H1 (cell line): ENCODE data around the gene DYRK1A. TPM values are rescaled to one million over a fixed set of nuclear protein-coding genes. Genes with fewer than 3 reads are reported as not detected.

Experiments used
- BACH1 ChIP-seq: IDR thresholded peaks from 2 replicates; pipeline ENCODE4 v1.6.1; 2012; ENCODE audit warnings: low read length, improper control_type of control experiment
- EP300 ChIP-seq, 2 experiments: IDR thresholded peaks; 1 replicate in 1 of 2; 2 replicates in 1 of 2; pipeline ENCODE4 v1.6.1; 2011 to 2012; ENCODE audit warnings: low read depth in 2 of 2, low read length in 2 of 2, mild to moderate bottlenecking in 2 of 2, borderline replicate concordance in 1 of 2, inconsistent platforms in 1 of 2, moderate library complexity in 1 of 2
- TAF1 ChIP-seq: IDR thresholded peaks from 2 replicates; pipeline ENCODE4 v1.6.1; 2011; ENCODE audit warnings: mild to moderate bottlenecking, low read depth, low read length
- polyA plus RNA-seq, 7 experiments: library from polyadenylated mRNA; depleted of rRNA in 3 of 7; stranded (reverse) in 5 of 7; unstranded in 2 of 7; fragments of >200 nt in 5 of 7; fragments of 200-250 nt in 2 of 7; gene quantifications; 1 replicate in 5 of 7; 2 replicates in 1 of 7; 4 replicates in 1 of 7; pipeline versions ENCODE4 v1.2.1 to v1.2.3, GENCODE V29; 2011 to 2013; ENCODE audit warnings: missing spikeins in 2 of 7, mixed read lengths in 2 of 7
- total RNA-seq: library from RNA; stranded (reverse); fragmentation: NEBNext Ultra II Directional; extraction: Animal tissue kit (Norgen Biotek cat#: 25700); gene quantifications from 2 replicates; pipeline ENCODE4 v1.2.1, GENCODE V29; 2021
- TF ChIP-seq, protein P1 (sequence below): IDR thresholded peaks from 2 replicates; pipeline ENCODE4 v1.6.1; 2011; ENCODE audit warnings: low read length, improper control_type of control experiment
- TF ChIP-seq, protein P2 (sequence below): IDR thresholded peaks from 2 replicates; pipeline ENCODE4 v1.6.1; 2012; ENCODE audit warnings: inconsistent platforms

Gene DYRK1A
- total and polyA plus RNA-seq, 2 of the 8 experiments (the other 6 are each of a cell fraction or from before 2014, with no cell fraction given), result 61.1 to 62.2 TPM

DNA sequence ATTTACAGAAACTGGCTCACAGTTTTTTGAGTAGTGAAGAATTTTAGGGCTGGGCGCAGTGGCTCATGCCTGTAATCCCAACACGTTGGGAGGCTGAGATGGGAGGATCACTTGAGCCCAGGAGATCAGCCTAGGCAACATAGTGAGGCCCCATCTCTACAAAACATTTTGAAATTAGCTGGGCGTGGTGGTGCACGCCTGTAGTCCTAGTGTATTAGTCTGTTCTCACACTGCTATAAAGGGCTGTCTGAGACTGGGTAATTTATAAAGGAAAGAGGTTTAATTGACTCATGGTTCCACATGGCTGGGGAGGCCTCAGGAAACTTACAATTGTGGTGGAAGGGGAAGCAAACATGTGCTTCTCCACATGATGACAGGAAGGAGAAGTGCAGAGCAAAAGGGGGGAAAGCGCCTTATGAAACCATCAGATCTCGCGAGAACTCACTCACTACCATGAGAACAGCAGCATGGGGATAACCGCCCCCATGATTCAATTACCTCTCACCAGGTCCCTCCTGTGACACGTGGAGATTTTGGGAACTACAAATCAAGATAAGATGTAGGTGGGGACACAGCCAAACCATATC is 24.4 kb upstream of the DYRK1A start (continued):
- TF ChIP-seq, protein P1, sequence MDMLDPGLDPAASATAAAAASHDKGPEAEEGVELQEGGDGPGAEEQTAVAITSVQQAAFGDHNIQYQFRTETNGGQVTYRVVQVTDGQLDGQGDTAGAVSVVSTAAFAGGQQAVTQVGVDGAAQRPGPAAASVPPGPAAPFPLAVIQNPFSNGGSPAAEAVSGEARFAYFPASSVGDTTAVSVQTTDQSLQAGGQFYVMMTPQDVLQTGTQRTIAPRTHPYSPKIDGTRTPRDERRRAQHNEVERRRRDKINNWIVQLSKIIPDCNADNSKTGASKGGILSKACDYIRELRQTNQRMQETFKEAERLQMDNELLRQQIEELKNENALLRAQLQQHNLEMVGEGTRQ, result no peak
- TF ChIP-seq BACH1 (no peak), TAF1 (no peak), EP300 (IDR thresholded peaks at IDR 0.05; ENCODE audit: borderline replicate concordance in 1 of 2, low read depth in 2 of 2, low read length in 2 of 2) (no peak)
- TF ChIP-seq, protein P2, sequence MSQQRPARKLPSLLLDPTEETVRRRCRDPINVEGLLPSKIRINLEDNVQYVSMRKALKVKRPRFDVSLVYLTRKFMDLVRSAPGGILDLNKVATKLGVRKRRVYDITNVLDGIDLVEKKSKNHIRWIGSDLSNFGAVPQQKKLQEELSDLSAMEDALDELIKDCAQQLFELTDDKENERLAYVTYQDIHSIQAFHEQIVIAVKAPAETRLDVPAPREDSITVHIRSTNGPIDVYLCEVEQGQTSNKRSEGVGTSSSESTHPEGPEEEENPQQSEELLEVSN, result no peak; the same call in 1 of the 2 replicates
